ENCODE data around the gene ZNF317.

ZNF317 gene

DNA sequence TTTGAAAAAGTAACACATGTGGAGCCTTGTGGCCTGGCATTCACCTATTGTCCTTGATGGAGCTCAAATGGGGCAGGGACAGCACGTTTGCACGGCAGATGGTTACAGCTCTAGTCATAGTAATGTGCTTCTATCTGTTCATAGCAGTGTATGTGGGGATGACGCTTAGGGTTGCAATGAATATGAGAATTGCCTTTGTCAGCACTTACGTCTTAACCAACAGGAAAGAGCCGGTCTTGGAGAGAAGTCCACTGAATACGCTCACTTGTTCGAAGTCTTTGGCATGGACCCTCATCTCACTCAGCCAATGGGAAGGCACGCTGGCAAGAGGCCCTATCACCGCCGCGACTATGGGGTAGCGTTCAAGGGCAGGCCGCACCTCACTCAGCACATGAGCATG is 19.7 kb downstream of the ZNF317 start:
- DNase-seq = no peak
- peaks cover 45% of the 10 kb centered on the region for H3K79me2 ChIP-seq (ENCODE audit: insufficient read depth, low read length)
- peaks cover 55% of the 10 kb centered on the region for H4K20me1 ChIP-seq (ENCODE audit: insufficient read depth, low read length)
- no peaks in the 10 kb centered on the region for H3K27me3 ChIP-seq (ENCODE audit: insufficient read depth, low read length, poor library complexity)
- no peaks in the 10 kb centered on the region for H3K4me1 ChIP-seq (ENCODE audit: insufficient read depth, low read length)
- H2AFZ ChIP-seq (ENCODE audit: low read depth, low read length) = no peak overlapping the region
- peaks cover 93% of the 10 kb centered on the region for H3K36me3 ChIP-seq (ENCODE audit: insufficient read depth, low read length)
- no peak for TF ChIP-seq CTCF (IDR thresholded peaks at IDR 0.05; ENCODE audit: borderline replicate concordance, extremely low read depth, low read length, poor library complexity, severe bottlenecking)
- TF ChIP-seq EZH2 (IDR thresholded peaks at IDR 0.05; ENCODE audit: borderline replicate concordance, low read depth, low read length, severe bottlenecking) = no peak
- no peak overlapping the region for H3K4me2 ChIP-seq (ENCODE audit: insufficient read depth, low read length)
- no peak overlapping the region for H3K4me3 ChIP-seq (ENCODE audit: low read depth in 1 of 2, low read length in 2 of 2)
- H3K27ac ChIP-seq (ENCODE audit: low read length) = no peak overlapping the region
- no peak overlapping the region for H3K9ac ChIP-seq (ENCODE audit: low read depth, low read length)
- no peaks in the 10 kb centered on the region for H3K9me3 ChIP-seq (ENCODE audit: insufficient read depth, low read length, severe bottlenecking)
- ATAC-seq (ENCODE audit: insufficient read depth, low read depth) = no peak

DNA sequence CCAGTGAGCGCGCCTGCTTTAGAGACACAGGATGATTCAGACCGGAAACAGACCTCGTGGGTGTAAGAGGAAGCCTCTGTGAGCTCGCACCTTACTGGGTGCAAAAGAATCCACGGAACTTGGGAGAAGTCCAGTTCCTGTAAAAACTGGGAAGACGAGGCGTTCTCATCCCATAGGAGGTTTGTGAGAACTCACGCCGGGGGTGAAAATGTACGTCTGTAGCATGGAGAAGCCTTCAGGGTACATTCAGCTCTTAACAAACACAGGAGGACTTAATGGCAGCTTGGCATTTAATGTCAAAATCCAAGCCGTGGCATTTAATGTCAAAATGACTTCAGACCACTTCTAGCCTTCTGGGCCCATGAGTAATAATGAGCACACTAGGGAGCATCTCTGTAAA is 21.2 kb downstream of the ZNF317 start:
- Histone ChIP-seq H3K4me3 (ENCODE audit: low read depth in 1 of 2, low read length in 2 of 2) (no peak overlapping the region), H2AFZ (ENCODE audit: low read depth, low read length) (no peak overlapping the region), H3K9ac (ENCODE audit: low read depth, low read length) (no peak overlapping the region), H4K20me1 (ENCODE audit: insufficient read depth, low read length) (peaks cover 42% of the 10 kb centered on the region), H3K36me3 (ENCODE audit: insufficient read depth, low read length) (peaks cover 83% of the 10 kb centered on the region), H3K27me3 (ENCODE audit: insufficient read depth, low read length, poor library complexity) (no peaks in the 10 kb centered on the region), H3K9me3 (ENCODE audit: insufficient read depth, low read length, severe bottlenecking) (no peaks in the 10 kb centered on the region), H3K4me2 (ENCODE audit: insufficient read depth, low read length) (no peak overlapping the region), H3K27ac (ENCODE audit: low read length) (no peak overlapping the region), H3K4me1 (ENCODE audit: insufficient read depth, low read length) (no peaks in the 10 kb centered on the region), H3K79me2 (ENCODE audit: insufficient read depth, low read length) (peaks cover 29% of the 10 kb centered on the region)
- no peak for DNase-seq
- TF ChIP-seq CTCF (IDR thresholded peaks at IDR 0.05; ENCODE audit: borderline replicate concordance, extremely low read depth, low read length, poor library complexity, severe bottlenecking) (no peak), EZH2 (IDR thresholded peaks at IDR 0.05; ENCODE audit: borderline replicate concordance, low read depth, low read length, severe bottlenecking) (no peak)
- no peak for ATAC-seq (ENCODE audit: insufficient read depth, low read depth)

GRCh38 chr19:9165261-9165660 is 25.1 kb downstream of the ZNF317 start:
- peaks cover 3% of the 10 kb centered on the region; the same call in 1 of the 2 replicates for H3K79me2 ChIP-seq (ENCODE audit: insufficient read depth, low read length)
- TF ChIP-seq CTCF (IDR thresholded peaks at IDR 0.05; ENCODE audit: borderline replicate concordance, extremely low read depth, low read length, poor library complexity, severe bottlenecking) = no peak
- TF ChIP-seq EZH2 (IDR thresholded peaks at IDR 0.05; ENCODE audit: borderline replicate concordance, low read depth, low read length, severe bottlenecking) = no peak
- no peaks in the 10 kb centered on the region for H3K27me3 ChIP-seq (ENCODE audit: insufficient read depth, low read length, poor library complexity)
- H3K4me3 ChIP-seq (ENCODE audit: low read depth in 1 of 2, low read length in 2 of 2) = no peak overlapping the region
- no peak overlapping the region for H3K27ac ChIP-seq (ENCODE audit: low read length)
- no peaks in the 10 kb centered on the region for H3K9me3 ChIP-seq (ENCODE audit: insufficient read depth, low read length, severe bottlenecking)
- H3K9ac ChIP-seq (ENCODE audit: low read depth, low read length) = no peak overlapping the region
- H3K4me1 ChIP-seq (ENCODE audit: insufficient read depth, low read length) = no peaks in the 10 kb centered on the region
- no peak overlapping the region for H3K4me2 ChIP-seq (ENCODE audit: insufficient read depth, low read length)
- no peak overlapping the region for H2AFZ ChIP-seq (ENCODE audit: low read depth, low read length)
- ATAC-seq (ENCODE audit: insufficient read depth, low read depth) = no peak
- peaks cover 16% of the 10 kb centered on the region; the same call in 1 of the 2 replicates for H4K20me1 ChIP-seq (ENCODE audit: insufficient read depth, low read length)
- no peak for DNase-seq
- H3K36me3 ChIP-seq (ENCODE audit: insufficient read depth, low read length) = peaks cover 51% of the 10 kb centered on the region

- H3K9me3 ChIP-seq (ENCODE audit: insufficient read depth, low read length, severe bottlenecking) = no peaks in the 10 kb centered on the region
- no peak overlapping the region for H3K4me2 ChIP-seq (ENCODE audit: insufficient read depth, low read length)
- H3K79me2 ChIP-seq (ENCODE audit: insufficient read depth, low read length) = no peaks in the 10 kb centered on the region
- H3K4me3 ChIP-seq (ENCODE audit: low read depth in 1 of 2, low read length in 2 of 2) = no peak overlapping the region
- no peak overlapping the region for H3K9ac ChIP-seq (ENCODE audit: low read depth, low read length)
- no peak for TF ChIP-seq EZH2 (IDR thresholded peaks at IDR 0.05; ENCODE audit: borderline replicate concordance, low read depth, low read length, severe bottlenecking)
- TF ChIP-seq CTCF (IDR thresholded peaks at IDR 0.05; ENCODE audit: borderline replicate concordance, extremely low read depth, low read length, poor library complexity, severe bottlenecking) = no peak
- no peak overlapping the region for H2AFZ ChIP-seq (ENCODE audit: low read depth, low read length)
- ATAC-seq (ENCODE audit: insufficient read depth, low read depth) = no peak
- H3K27ac ChIP-seq (ENCODE audit: low read length) = no peak overlapping the region
- DNase-seq = no peak
- peaks cover under 1% of the 10 kb centered on the region; the same call in 1 of the 2 replicates for H4K20me1 ChIP-seq (ENCODE audit: insufficient read depth, low read length)
- no peaks in the 10 kb centered on the region for H3K4me1 ChIP-seq (ENCODE audit: insufficient read depth, low read length)
- H3K27me3 ChIP-seq (ENCODE audit: insufficient read depth, low read length, poor library complexity) = no peaks in the 10 kb centered on the region
- H3K36me3 ChIP-seq (ENCODE audit: insufficient read depth, low read length) = peaks cover 35% of the 10 kb centered on the region
These were observed 26.6 kb downstream of the ZNF317 start for GRCh38 chr19:9166846-9167245.

Data from DND-41 (cell line).